ENCODE measurements around the gene ZNF493.

- TF ChIP-seq, protein P1, sequence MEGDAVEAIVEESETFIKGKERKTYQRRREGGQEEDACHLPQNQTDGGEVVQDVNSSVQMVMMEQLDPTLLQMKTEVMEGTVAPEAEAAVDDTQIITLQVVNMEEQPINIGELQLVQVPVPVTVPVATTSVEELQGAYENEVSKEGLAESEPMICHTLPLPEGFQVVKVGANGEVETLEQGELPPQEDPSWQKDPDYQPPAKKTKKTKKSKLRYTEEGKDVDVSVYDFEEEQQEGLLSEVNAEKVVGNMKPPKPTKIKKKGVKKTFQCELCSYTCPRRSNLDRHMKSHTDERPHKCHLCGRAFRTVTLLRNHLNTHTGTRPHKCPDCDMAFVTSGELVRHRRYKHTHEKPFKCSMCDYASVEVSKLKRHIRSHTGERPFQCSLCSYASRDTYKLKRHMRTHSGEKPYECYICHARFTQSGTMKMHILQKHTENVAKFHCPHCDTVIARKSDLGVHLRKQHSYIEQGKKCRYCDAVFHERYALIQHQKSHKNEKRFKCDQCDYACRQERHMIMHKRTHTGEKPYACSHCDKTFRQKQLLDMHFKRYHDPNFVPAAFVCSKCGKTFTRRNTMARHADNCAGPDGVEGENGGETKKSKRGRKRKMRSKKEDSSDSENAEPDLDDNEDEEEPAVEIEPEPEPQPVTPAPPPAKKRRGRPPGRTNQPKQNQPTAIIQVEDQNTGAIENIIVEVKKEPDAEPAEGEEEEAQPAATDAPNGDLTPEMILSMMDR (conservative IDR thresholded peaks at IDR 0.05 in 1 of 2, IDR thresholded peaks at IDR 0.05 in 1 of 2; ENCODE audit: extremely low read depth in 1 of 2, insufficient read depth in 1 of 2, low read depth in 1 of 2, low read length in 2 of 2) = no peak
- TF ChIP-seq EZH2 (IDR thresholded peaks at IDR 0.05; ENCODE audit: borderline replicate concordance, low read length) = no peak
Observed at GRCh38 chr19:21383980-21384582, 12.9 kb upstream of the ZNF493 start.

Data from mammary epithelial cell (primary cell).